Adipocyte (in vitro differentiated cells): ENCODE data around the gene IFT172.
A peak's percentile ranks its signal among the peaks of the same experiment; 100 is the strongest.

Experiments used
- DNase-seq: peaks from one replicate; pipeline ENCODE4 v3.0.0-alpha.2; 2015; ENCODE audit warnings: low read depth
- H3K27me3 ChIP-seq: replicated peaks from 2 replicates; pipeline ENCODE4 v1.7.0; 2013; ENCODE audit warnings: mild to moderate bottlenecking, low read length, moderate library complexity; ENCODE audit not compliant: control insufficient read depth, insufficient read depth
- H3K36me3 ChIP-seq: 2 replicates; pipeline ENCODE4 v1.7.0; 2013; ENCODE audit warnings: low read length, mild to moderate bottlenecking, moderate library complexity; ENCODE audit not compliant: control insufficient read depth, insufficient read depth, severe bottlenecking
- H3K4me1 ChIP-seq: 2 replicates; pipeline ENCODE4 v1.7.0; 2013; ENCODE audit warnings: mild to moderate bottlenecking, low read length, moderate library complexity; ENCODE audit not compliant: control insufficient read depth, insufficient read depth
- H3K4me3 ChIP-seq: 2 replicates; pipeline ENCODE4 v1.7.0; 2013; ENCODE audit warnings: mild to moderate bottlenecking, low read length, moderate library complexity
- H3K9ac ChIP-seq: 2 replicates; pipeline ENCODE4 v1.7.0; 2013; ENCODE audit warnings: mild to moderate bottlenecking, low read length, moderate library complexity
- H3K9me3 ChIP-seq: 2 replicates; pipeline ENCODE4 v1.7.0; 2013; ENCODE audit warnings: mild to moderate bottlenecking, low read length, moderate library complexity; ENCODE audit not compliant: control insufficient read depth

The IFT172 gene

DNA sequence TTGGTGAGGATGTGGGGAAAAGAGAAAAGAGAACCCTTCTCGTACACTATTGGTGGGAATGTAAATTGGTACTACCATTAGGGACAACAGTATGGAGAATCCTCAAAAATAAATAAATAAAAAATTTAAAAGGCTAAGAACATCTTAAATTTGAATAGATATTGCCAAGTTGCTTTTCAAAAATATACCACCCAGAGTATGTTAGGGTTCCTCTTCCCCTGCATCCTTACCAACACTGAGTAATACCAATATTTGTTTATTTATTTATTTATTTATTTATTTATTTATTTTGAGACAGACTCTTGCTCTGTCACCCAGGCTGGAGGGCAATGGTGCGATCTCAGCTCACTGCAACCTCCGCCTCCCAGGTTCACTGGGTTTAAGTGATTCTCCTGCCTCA, 66.6 kb downstream of the IFT172 start:
- no peaks in the 10 kb centered on the region for H3K9me3 ChIP-seq
- peaks cover 7% of the 10 kb centered on the region for H3K4me1 ChIP-seq
- no peak overlapping the region for H3K9ac ChIP-seq

GRCh38 chr2:27421660-27422250, 67.8 kb downstream of the IFT172 start:
- H3K36me3 ChIP-seq, result no peaks in the 10 kb centered on the region
- no peak overlapping the region for H3K4me3 ChIP-seq
- H3K4me1 ChIP-seq, result no peaks in the 10 kb centered on the region
- H3K27me3 ChIP-seq, result no peaks in the 10 kb centered on the region
- DNase-seq, result no peak
- H3K9me3 ChIP-seq, result no peaks in the 10 kb centered on the region
- no peak overlapping the region for H3K9ac ChIP-seq

More for the DNA sequence above, 66.6 kb downstream of the IFT172 start:
- no peak for DNase-seq
- no peak overlapping the region for H3K4me3 ChIP-seq
- H3K36me3 ChIP-seq, result no peaks in the 10 kb centered on the region
- H3K27me3 ChIP-seq, result no peaks in the 10 kb centered on the region

GRCh38 chr2:27420996-27421395, 68.5 kb downstream of the IFT172 start:
- H3K27me3 ChIP-seq, result no peaks in the 10 kb centered on the region
- DNase-seq, result no peak
- H3K4me1 ChIP-seq, result no peaks in the 10 kb centered on the region
- H3K36me3 ChIP-seq, result no peaks in the 10 kb centered on the region
- no peaks in the 10 kb centered on the region for H3K9me3 ChIP-seq
- no peak overlapping the region for H3K9ac ChIP-seq
- no peak overlapping the region for H3K4me3 ChIP-seq

- no peak overlapping the region for H3K9ac ChIP-seq
- DNase-seq, result no peak
- H3K4me3 ChIP-seq, result no peak overlapping the region
- H3K4me1 ChIP-seq, result no peaks in the 10 kb centered on the region
- H3K36me3 ChIP-seq, result no peaks in the 10 kb centered on the region
- H3K27me3 ChIP-seq, result no peaks in the 10 kb centered on the region
- H3K9me3 ChIP-seq, result no peaks in the 10 kb centered on the region
Measured at GRCh38 chr2:27416151-27416550, 73.4 kb downstream of the IFT172 start.

GRCh38 chr2:27412419-27413152, 77.0 kb downstream of the IFT172 start:
- Histone ChIP-seq H3K27me3 (no peaks in the 10 kb centered on the region), H3K4me1 (peaks cover 14% of the 10 kb centered on the region), H3K9ac (no peak overlapping the region), H3K9me3 (no peaks in the 10 kb centered on the region), H3K36me3 (no peaks in the 10 kb centered on the region), H3K4me3 (no peak overlapping the region)
- DNase-seq, result no peak

DNA sequence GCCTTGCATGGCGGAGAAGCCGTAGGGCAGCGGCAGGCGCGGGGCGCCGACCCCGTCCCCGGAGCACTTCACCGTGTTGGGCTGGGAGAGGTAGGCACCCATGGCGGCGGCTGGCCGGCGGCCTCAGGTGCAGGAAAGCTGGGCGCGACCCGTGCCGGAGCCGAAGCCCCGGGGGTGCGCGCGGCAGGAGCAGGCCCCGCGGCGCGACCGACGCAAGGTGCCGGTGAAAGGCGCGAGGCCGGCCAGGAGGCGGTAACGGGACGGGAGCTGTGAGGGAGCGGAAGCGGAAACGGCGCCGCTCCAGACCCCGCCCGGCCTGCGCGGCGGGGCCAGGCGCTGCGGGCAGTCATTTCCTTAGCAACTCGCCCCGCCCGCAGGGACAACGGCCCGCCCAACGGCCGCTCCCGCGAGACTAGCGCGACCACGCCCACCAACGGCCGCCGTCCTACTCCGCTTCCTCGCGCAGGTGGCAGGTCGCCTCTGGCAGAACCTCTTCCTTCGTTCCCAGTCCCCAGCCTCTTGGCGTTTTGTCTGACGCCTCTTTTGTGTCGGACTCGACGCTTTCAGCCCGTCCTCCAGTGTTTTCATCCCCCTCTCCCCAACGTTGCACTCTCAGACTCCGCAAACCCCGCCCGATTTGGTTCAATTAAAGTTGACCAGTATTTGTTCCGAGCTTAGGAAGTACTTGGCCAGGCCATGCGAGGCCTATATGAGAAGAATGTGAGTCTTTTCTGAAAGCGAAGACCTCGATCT, 80.0 kb downstream of the IFT172 start, which contains the start of gene PPM1G:
Gene PPM1G, minus strand, starts transcription at position 271 of the 753 bp plus-strand sequence. Its CDS starts 169 bp downstream, at position 102.
- Histone ChIP-seq H3K4me1 (peaks cover 16% of the 10 kb centered on the region), H3K36me3 (no peaks in the 10 kb centered on the region), H3K27me3 (no peaks in the 10 kb centered on the region), H3K9ac (peak within 1 kb of the TSS; percentile 96), H3K4me3 (peak within 1 kb of the TSS; percentile 92), H3K9me3 (no peaks in the 10 kb centered on the region)
- DNase-seq, result peak; percentile 98

DNA sequence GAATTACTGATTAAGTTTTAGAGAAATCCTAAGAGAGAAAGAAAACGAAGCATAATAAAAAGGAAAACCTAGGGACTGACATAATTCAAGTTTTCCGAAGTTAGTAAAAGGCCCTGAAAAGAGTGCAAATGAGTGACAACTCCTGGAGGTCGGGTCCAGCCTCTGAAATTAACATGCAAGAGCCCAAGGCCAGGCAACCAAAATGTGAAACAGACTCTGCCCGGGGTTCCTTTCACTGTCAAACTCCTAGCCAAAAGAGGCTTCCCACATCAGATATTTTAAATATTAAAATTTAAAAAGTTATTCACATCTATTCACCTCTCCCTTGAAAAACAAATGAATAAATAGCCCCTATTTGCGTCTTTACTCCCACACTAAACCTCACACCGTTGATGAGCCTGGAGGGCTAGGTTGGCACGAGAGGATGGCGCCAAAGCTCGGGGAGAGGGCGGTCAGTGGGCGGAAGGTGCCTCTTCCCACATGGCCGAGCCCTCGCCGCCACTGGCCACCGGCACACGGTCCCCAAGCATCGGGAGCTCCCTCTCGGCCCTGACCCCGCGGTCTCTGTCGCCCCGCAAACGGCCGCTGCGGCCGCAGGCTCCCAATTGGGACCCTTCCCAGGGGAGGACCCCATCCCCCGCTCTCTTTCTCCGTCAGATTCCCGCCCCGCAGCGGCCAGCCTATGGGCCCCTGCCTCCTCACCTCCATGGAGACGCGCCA, 80.8 kb downstream of the IFT172 start:
- Histone ChIP-seq H3K4me3 (peak overlapping the region; percentile 92), H3K9me3 (no peaks in the 10 kb centered on the region), H3K36me3 (no peaks in the 10 kb centered on the region), H3K4me1 (peaks cover 16% of the 10 kb centered on the region), H3K9ac (peak overlapping the region; percentile 96), H3K27me3 (no peaks in the 10 kb centered on the region)
- DNase-seq, result peak; percentile 66

GRCh38 chr2:27407798-27408491, 81.6 kb downstream of the IFT172 start:
- DNase-seq, result peak; percentile 80
- H3K4me1 ChIP-seq, result peaks cover 16% of the 10 kb centered on the region
- no peaks in the 10 kb centered on the region for H3K27me3 ChIP-seq
- H3K9ac ChIP-seq, result peak overlapping the region; percentile 96
- peak overlapping the region; percentile 92 for H3K4me3 ChIP-seq
- no peaks in the 10 kb centered on the region for H3K9me3 ChIP-seq
- H3K36me3 ChIP-seq, result no peaks in the 10 kb centered on the region

DNA sequence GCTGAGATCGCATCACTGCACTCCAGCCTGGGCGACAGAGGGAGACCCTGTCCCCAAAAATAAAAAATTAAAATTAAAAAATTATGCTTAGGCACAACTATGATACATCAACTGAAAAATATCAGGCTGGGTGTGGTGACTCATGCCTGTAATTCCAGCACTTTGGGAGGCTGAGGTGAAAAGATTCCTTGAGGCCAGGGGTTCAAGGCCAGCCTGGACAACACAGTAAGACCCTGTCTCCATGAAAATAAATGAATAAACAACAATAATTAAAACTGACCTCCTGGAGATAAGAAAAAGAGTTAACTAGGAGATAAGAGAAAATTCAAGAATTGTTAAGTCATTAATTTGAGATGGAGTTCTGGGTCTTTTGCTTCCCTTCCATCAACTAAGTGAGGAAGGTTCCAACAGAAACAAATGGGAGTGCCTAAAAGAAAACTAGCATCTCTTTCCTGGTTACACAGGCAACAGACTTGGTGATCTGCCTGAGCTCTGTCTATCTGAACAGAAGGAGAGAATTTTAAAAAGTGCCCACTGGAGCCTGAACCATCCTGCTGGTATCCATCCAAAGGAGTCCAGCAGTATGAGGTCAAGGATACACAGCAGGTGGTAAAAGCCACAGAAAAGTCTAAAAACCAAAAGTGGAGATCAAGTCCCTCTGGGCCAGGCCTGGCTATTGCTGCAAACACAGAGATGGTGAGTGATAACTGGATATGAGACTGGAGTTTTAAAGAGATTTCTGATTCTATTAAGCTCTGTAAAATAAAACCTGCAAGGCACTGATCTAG, 89.0 kb downstream of the IFT172 start:
- Histone ChIP-seq H3K9ac (no peak overlapping the region), H3K9me3 (no peaks in the 10 kb centered on the region), H3K27me3 (no peaks in the 10 kb centered on the region), H3K4me3 (no peak overlapping the region), H3K36me3 (peaks cover 3% of the 10 kb centered on the region), H3K4me1 (no peaks in the 10 kb centered on the region)
- DNase-seq, result no peak

DNA sequence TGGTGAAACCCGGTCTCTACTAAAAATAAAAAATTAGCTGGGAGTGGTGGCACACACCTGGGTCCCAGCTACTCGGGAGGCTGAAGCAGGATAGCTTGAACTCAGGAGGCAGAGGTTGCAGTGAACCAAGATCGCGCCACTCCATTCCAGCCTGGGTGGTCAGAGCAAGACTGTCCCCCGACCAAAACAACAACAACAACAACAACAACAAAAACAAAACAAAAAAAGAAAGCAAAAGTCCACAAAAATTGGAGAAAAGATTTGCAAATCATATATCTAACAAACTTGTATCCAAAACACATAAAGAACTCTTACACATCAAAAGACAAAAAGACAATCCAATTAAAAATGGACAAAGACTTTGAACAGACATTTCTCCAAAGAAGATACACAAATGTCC, 90.6 kb downstream of the IFT172 start:
- H3K4me1 ChIP-seq, result no peaks in the 10 kb centered on the region
- no peaks in the 10 kb centered on the region for H3K27me3 ChIP-seq
- H3K36me3 ChIP-seq, result peaks cover 3% of the 10 kb centered on the region
- no peak for DNase-seq
- no peak overlapping the region for H3K4me3 ChIP-seq
- H3K9me3 ChIP-seq, result no peaks in the 10 kb centered on the region
- H3K9ac ChIP-seq, result no peak overlapping the region
